ENCODE data around the gene BEX3.
"Not testable (repeated sequence)": the region's sequence is repeated elsewhere in the genome, so short reads cannot be mapped to it uniquely, and the experiment has no call there.

Gene BEX3

DNA sequence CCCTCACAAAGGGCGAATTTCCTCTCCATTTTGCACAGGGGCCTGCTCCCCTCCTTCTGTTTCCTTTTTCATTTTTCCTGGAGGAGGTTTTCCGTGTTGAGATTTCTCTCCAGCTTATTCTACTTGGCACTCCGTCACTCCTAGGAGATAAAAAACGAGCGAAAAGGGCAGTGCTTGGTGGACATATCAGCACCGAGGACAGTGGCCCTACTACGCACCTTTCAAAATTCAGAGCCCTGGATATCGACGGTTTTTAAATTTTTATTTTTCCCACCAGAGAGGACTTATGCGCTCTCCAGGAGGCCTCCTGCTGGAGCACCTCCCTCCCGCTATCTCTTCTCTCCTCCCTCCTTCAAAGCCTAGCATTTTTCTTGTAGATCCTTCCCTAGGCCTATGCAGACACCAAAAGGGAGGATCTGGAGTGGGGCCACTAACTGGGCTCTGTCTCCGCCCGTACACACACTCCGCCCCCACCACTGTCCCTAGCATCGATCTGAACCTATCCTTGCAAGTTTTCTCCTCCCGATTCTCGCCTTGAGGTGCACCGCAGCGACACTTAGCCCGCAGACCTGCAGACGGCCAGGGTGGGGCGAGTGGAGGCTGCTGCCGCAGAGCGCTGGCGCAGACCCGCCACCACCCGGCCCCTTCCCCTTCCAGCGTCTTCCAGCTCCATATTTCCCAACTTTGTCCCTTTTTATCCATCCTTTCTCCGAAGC, 28.5 kb upstream of the BEX3 start:
- in situ Hi-C loops (cut with HindIII; ENCODE audit: low sequenced_read_pairs): no loop called here
- H3K4me3 ChIP-seq (ENCODE audit: low read depth, low read length): no peak overlapping the region
- no peak for DNase-seq (ENCODE audit: low read depth)
- TF ChIP-seq, protein P1, sequence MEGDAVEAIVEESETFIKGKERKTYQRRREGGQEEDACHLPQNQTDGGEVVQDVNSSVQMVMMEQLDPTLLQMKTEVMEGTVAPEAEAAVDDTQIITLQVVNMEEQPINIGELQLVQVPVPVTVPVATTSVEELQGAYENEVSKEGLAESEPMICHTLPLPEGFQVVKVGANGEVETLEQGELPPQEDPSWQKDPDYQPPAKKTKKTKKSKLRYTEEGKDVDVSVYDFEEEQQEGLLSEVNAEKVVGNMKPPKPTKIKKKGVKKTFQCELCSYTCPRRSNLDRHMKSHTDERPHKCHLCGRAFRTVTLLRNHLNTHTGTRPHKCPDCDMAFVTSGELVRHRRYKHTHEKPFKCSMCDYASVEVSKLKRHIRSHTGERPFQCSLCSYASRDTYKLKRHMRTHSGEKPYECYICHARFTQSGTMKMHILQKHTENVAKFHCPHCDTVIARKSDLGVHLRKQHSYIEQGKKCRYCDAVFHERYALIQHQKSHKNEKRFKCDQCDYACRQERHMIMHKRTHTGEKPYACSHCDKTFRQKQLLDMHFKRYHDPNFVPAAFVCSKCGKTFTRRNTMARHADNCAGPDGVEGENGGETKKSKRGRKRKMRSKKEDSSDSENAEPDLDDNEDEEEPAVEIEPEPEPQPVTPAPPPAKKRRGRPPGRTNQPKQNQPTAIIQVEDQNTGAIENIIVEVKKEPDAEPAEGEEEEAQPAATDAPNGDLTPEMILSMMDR (IDR thresholded peaks at IDR 0.05; ENCODE audit: low read depth, low read length, missing control alignments): no peak

GRCh38 chrX:103356130-103356798, 20.1 kb upstream of the BEX3 start, which contains the start of gene TCEAL9:
TSS of gene TCEAL9 (plus strand) at chrX:103356506. CDS start at chrX:103357685, 1,179 bp downstream.
- in situ Hi-C loops (cut with HindIII; ENCODE audit: low sequenced_read_pairs): no loop called here
- TF ChIP-seq, protein P1 (IDR thresholded peaks at IDR 0.05; ENCODE audit: low read depth, low read length, missing control alignments): no peak
- peak; percentile 57 for DNase-seq (ENCODE audit: low read depth)
- H3K4me3 ChIP-seq (ENCODE audit: low read depth, low read length): peak within 1 kb of the TSS; percentile 86

- DNase-seq (ENCODE audit: low read depth): no peak
- peak overlapping the region; percentile 86 for H3K4me3 ChIP-seq (ENCODE audit: low read depth, low read length)
- TF ChIP-seq, protein P1 (IDR thresholded peaks at IDR 0.05; ENCODE audit: low read depth, low read length, missing control alignments): no peak
- in situ Hi-C loops (cut with HindIII; ENCODE audit: low sequenced_read_pairs): no loop called here
Measured at GRCh38 chrX:103356858-103357257, 19.5 kb upstream of the BEX3 start.

GRCh38 chrX:103357871-103358270, 18.5 kb upstream of the BEX3 start:
- DNase-seq (ENCODE audit: low read depth): no peak
- TF ChIP-seq, protein P1 (IDR thresholded peaks at IDR 0.05; ENCODE audit: low read depth, low read length, missing control alignments): no peak
- peak overlapping the region; percentile 86 for H3K4me3 ChIP-seq (ENCODE audit: low read depth, low read length)
- in situ Hi-C loops (cut with HindIII; ENCODE audit: low sequenced_read_pairs): no loop called here

- DNase-seq (ENCODE audit: low read depth); H3K4me3 ChIP-seq (ENCODE audit: low read depth, low read length); in situ Hi-C loops (cut with HindIII; ENCODE audit: low sequenced_read_pairs): not testable (repeated sequence)
Measured at GRCh38 chrX:103359605-103360004, 16.7 kb upstream of the BEX3 start.

DNA sequence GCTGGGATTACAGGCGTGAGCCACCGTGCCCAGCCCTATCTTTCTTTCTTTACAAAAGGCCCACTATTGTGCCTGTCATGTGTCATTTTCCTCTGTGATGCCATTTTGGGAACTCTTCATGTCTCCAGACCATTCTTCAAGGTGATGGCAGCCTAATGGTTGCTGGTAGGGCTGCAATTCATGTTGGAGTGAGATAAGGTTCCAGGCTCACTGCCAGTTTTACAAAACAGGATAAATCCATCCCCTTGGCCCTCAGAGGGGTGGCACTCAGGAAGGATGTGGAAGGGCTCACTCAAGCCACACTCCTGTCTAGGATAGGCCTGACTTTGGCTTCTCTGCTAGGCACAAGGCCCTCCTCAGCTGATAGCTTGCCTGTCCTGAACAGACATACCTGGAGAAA, 16.2 kb upstream of the BEX3 start:
- H3K4me3 ChIP-seq (ENCODE audit: low read depth, low read length): no peak overlapping the region
- TF ChIP-seq, protein P1 (IDR thresholded peaks at IDR 0.05; ENCODE audit: low read depth, low read length, missing control alignments): no peak
- DNase-seq (ENCODE audit: low read depth): no peak
- in situ Hi-C loops (cut with HindIII; ENCODE audit: low sequenced_read_pairs): no loop called here

GRCh38 chrX:103360916-103361315, 15.4 kb upstream of the BEX3 start:
- DNase-seq (ENCODE audit: low read depth): no peak
- TF ChIP-seq, protein P1 (IDR thresholded peaks at IDR 0.05; ENCODE audit: low read depth, low read length, missing control alignments): no peak
- in situ Hi-C loops (cut with HindIII; ENCODE audit: low sequenced_read_pairs): no loop called here
- no peak overlapping the region for H3K4me3 ChIP-seq (ENCODE audit: low read depth, low read length)
